Superior temporal gyrus (tissue), 1 donor: ENCODE data around the gene MATK.

ENCODE experiments used
- DNase-seq: peaks from one replicate; pipeline ENCODE4 v3.0.0-alpha.2; 2016; ENCODE audit errors: extremely low spot score

MATK gene, protein sequence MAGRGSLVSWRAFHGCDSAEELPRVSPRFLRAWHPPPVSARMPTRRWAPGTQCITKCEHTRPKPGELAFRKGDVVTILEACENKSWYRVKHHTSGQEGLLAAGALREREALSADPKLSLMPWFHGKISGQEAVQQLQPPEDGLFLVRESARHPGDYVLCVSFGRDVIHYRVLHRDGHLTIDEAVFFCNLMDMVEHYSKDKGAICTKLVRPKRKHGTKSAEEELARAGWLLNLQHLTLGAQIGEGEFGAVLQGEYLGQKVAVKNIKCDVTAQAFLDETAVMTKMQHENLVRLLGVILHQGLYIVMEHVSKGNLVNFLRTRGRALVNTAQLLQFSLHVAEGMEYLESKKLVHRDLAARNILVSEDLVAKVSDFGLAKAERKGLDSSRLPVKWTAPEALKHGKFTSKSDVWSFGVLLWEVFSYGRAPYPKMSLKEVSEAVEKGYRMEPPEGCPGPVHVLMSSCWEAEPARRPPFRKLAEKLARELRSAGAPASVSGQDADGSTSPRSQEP

DNA sequence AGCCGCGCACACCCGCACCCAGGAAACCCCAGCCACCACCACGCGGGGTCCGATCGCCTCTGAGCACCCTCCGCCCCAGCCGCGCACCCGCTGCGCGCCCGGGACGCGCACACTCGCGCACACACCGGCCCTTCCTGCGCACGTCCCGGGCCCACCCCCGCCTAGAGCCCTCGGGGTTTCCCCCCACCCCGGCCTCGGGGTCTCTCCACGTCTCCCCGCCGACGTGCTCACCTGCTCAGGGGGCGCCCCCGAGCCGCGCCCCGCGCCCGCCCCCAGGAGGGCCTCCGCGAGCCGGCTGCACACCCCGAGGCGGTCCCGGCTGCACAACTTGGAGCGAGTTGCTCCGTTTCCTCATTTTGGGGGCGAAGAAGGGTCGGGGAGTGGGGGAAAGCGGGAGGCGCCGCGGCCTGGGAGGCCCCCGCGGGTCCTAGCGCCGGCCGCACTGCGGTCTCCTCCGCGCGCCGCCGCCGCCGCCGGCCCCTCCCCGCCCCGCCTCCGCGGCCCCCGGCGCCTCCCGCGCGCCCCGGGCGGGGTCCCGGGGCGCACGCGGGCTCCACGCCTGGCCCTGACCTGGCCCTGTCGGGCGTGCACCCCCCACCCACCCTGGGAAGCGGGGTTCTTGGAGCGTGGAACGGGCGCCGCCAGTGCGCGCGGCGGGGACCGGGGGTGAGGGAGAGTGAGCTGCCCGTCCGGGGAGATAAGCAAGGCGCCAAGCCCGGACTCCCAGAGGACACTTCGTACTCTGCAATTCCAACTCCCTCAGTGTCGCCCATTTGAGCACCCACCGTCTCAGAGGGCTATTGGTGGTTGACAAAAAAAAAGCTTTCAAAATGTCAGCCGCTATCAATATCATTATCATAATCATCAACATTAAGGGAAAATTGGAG is at the start of gene MATK:
MATK (minus strand) TSS at position 444 of the 887 bp plus-strand sequence. CDS start 1,246 bp downstream, outside the sequence.
- DNase-seq = no peak

DNA sequence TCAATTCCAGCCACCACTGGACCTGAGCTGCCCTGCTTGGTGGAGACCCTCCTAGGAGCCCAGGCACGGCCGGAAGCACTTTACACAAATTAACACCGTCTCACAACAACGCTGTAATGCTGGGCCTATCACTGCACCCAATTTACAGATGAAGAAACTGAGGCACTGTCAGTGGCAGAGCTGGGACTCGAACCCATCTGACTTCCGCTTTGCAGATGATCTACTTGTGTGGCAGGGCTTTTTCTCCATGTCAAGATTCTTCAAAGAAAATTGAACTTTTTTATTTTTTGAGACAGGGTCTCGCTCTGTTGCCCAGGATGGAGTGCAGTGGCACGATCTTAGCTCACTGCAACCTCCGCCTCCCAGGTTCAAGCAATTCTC is 48.9 kb upstream of the MATK start:
- no peak for DNase-seq

DNA sequence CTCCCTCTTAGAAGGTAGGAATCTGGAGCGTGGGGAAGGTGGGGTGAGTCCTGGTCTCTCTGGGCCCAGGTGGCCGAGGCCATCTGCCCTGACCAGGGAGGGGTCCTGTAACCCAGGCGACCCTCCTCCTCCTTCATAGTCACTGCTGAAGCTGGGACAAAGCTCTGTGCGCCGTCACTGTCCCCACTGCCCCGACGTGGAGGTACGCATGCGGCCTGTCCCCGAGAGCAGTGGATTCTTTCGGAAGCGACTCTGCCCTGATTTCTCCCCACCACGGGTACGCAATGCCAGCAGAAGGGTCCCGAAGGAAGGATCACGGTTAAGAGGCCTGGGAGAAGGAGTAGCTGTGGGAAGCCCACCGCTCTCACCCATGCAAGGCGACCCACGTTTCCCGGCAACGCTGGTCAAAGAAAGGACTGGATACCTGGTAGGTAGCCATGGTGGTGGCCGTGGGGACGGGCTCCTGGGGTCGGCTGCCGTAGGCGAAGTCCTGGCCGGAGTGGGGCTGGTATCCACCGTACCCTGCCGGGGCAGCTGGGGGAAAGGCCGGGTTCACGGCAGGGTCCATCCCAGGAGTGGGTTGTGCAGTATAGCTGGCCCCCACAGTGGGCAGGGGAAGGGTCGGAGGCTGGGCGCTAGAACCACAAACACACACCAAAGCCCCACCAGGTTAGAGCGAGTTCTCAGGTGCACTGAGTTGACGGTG is 48.3 kb upstream of the MATK start:
- no peak for DNase-seq

DNA sequence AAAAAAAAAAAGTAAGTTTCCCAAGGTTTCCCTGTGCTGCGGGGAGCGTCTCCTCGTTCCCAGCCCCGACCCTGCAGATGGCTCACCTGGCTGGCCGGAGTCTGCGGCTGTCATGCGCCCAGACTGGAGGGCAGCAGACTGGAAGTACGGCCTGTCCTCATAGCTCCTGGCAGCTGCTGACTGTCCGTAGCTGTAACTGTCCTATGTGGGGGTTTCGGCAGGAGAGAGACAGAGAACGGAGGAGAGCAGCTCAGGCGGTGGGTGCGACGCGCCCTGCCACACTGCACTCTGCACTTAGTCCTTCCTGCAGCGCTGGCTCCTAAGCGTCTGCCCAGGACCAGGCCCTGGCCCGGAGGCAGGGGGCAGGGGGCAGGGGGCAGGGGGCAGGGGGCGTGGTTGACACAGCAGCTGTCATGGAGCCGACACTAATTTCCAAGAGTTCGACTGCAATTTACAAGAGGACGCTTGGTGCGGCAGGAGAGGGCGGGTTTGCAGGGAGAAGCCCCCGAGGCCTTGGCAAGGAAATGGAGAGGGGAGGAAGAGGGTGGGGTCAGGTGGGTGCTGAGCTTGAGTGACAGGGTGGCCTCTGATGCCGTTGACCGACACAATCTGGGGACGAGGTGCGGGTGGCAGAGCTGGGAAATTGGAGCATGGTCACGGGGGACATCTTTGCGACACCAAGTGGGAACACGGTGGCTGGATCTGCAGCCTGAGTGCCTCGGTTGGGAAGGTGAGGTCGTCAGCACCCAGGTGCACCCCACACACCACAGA is 47.6 kb upstream of the MATK start:
- DNase-seq = no peak

DNA sequence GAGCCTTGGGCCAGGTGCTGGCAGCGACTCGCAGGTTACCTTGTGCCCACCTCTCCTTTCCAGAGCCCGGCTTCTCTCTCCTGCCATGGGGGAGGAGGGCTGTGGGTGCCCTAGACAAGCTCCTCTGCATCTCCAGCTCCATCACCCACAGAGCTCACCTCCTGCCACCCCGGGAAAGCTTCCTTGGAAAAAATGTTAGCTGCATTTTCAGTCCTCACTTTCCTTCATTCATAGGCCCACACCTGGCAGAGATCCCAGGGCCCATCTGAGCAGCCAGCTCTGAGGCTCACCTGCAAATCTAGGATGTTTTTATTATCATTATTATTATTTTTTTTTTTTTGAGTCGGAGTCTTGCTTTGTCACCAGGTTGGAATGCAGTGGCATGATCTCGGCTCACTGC is 45.8 kb upstream of the MATK start:
- no peak for DNase-seq

DNA sequence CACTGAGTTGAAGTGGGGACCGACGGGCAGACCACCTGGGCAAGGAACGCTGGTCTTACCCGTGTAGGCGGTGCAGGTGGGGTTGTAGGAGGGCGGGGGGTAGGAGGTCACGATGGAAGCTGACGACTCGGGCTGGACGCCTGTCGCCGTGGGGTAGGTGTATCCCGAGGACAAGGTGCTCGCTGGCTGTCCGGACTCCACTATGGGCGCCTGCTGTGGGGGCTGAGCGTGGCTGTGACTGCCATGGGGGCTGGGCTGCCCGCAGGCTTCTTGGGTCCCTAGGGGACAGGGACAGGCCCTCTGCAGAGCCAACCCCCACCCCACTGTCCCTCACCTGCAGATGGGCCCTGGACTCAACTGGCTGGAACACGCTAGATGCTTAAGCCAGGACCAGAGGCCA is 45.4 kb upstream of the MATK start:
- no peak for DNase-seq

DNA sequence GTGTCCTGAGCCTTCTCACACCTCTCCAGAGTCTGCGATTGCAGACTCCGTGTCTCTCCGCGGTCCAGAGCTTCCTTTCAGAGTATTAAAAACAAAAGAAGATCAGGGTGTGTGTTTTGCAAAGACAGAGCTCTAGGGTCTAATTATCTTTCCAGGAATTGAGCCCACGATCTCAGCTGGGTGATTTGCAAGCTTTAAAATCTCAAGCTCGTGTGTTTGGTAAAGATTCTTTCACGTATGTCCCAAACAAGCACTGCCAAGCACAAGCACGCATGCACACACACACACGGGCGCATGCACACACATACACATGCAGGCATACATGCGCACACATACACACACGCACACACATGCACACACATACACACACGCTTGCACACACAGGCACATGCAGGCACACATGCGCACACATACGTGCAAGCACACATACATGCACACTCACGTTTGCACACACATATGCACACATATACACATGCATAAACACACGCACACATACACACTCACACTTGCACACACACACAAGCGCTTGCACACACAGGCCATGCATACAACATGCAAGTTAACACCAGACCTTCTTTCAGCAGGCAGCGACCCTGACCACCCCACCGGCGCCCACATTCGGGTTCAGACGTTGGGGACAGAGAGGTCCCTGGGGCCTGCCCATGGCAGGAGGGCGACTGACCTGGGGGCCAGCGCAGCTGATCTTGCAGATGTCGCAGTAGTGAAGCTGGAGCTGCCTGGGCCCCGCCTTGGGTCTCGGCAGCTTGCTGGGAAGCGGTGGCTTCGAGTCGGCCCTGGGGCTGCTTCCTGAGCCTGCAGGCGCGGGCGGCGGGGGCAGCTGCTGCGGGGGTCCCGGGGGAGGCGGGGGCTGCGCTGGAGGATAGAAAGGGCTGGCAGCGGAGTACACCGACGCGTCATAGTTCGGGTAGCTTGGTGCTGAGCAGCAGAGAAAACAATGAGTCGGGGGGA is 44.7 kb upstream of the MATK start:
- DNase-seq = no peak

DNA sequence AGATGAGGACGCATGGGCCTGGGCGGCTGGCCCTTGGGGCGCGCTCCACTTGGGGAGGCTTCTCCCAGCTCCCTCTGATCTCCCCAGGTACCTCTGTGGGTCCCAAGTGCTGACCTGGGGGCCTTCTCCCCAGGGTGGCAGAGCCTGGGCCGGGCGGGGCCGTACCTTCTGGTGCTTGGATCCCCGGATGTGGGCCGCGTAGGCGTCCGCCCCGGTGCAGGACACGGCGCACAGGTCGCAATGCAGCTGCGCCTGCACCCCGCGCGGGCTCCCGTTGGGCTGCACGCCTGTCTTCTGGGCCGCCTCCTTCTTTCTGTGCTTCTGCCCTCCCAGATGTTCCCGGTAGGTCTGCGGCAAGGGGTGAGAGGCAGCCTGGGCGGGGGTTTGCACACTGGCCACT is 41.1 kb upstream of the MATK start:
- no peak for DNase-seq

DNA sequence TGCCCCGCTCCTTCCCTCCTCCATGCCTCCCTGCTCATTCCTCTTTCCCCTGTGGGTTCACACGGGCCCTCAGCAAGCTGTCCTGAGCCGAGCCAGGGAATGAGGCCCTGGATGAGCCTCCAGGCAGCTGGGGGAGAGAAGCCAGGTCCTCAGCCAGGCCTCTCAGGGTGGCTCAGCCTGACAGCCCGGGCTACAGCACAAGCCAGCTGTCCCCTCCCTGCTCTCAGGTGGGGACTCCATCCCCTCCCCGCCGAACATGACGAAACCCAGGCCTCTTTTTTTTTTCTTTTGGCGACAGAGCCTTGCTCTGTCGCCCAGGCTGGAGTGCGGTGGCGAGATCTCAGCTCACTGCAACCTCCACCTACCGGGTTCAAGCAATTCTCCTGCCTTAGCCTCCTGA is 40.0 kb upstream of the MATK start:
- no peak for DNase-seq

DNA sequence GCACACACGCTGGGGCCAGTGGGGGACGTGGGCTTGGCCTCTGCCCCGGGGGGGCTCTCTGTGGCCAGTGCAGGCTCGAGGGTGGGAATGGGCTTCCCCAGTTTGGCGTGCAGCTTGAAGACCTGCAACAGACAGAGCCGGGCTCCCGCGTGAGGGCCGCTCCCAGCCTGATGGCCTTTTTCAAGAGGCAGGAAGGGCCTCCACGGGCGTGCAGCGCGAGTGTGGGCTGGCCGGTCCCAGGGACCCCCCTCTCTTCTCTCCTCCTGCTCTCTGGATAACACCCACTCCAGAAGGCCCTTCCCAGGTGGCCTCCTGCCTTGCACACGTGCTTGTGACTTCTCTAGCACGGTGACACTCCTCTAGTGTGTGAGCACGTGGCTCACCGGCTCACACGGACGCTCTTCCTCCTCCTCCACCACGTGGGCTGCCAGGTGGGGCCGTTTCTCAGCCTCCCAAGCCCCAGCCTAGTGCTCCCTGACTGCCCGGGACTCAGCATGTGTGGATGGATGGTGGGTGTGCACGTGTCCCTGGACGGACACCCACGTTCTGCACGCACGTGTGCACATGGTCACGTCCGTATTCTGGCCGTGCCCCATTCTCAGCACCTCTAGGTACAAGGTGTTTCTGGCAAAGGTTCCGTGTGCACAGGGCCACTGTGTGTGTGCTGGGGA is 39.2 kb upstream of the MATK start:
- no peak for DNase-seq

DNA sequence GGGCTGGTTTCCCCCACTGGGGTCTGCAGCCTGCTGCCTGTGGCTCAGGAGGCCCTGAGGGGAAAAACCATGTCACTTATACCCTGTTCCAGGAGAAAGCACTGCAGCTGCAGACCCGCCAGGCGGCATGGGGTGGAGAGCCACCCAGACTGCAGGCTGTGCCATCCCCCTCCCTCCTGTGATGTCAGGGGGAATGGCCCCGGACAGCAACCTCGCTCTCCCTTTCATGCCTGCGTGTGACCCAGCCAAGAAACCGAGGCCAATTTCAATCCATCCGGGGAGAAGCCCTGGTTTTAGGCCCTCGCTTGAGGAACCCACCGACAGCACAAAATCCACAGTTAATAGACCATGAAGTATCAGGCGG is 37.2 kb upstream of the MATK start:
- no peak for DNase-seq

DNA sequence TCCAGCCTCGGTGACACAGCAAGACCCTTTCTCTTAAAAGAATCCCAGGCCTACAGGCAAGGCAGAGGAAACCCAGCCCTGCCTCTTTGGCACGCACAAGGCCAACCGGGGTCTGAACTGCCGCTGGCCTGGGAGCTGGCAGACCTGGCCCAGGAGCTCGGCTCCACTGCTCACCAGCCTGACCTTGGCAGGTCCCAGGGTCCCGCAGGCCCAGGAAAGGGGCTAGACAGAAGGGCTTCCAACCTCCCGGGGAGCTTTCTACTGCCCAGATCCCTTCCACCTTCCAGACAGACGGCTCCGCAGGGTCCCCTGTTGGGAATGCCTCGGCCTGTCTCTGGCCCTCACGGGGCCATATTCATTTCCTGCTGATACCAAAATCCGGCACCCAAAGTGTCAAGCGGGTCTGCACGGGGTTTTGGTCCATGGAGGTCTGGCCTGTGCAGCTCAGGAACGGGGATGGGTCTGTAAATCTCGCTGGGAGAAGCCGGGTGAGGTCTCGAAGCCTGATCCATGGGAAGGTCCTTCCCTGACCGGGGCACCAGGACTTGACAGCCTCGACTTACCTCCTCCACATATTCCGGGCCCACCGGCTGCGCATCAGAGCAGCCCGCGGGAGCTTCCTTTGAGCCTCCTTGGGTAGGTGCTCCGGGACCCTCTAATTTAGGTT is 36.6 kb upstream of the MATK start:
- no peak for DNase-seq

DNA sequence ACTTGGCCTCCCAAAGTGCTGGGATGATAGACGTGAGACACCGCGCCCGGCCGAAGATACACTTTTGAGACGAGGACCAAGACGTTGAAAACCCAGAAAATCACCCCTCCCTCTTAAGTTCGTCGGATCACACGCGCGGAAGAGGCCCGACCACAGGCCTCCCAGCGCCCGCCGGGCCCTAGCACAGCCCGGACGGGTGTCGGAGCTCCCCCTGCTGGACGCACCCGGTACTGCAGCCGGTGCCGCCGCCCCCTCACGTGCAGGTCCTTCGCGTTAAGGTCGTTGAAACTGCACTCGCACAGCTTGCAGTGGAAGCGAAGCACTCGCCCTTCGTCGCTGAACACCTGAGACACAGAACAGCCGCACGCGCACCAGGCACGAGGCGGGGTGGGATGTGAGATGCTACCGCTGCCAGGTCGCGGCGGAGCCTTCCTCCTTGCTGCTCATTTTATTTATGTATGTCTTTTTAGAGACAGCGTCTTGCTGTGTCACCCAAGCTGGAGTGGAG is 35.7 kb upstream of the MATK start:
- DNase-seq = peak; percentile 9

DNA sequence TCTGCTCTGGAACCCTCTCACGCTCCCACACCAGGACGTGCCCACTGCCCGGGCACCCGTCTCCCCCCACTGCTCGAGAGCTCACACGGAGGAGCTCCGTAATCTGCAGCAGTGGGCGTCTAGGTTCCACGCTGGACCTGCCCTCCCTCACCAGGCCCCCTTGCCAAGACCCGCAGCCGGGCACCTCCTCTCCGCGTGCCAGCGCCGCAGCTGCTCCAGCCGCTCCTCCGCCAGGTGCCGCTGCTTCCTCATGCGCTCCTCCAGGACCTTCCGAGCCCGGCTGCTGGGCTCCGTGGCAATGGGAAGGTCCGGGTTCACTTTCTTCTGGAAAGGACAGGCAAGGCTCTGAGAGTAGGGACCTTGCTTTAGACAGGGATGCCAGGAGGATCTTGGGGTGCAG is 35.0 kb upstream of the MATK start:
- DNase-seq = no peak

DNA sequence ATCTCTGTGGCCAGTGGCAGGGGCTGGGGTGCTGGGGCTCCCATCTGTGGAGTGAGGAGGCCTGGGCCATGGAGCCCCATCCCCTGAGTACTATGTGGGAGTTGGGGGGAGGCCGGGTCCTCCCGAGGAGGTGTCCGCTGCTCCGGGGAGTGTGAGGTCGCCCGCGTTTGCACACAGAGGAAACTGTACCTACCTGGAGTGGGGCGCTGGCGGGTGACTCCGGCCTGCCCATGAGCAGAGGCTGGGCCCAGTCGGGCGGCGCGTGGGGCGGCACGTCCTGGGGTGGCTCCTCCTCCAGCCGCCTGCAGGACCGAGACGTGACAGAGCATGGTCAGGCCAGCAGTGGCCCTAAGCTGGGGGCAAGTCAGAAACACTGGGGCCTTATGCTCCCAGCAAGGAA is 33.8 kb upstream of the MATK start:
- no peak for DNase-seq

DNA sequence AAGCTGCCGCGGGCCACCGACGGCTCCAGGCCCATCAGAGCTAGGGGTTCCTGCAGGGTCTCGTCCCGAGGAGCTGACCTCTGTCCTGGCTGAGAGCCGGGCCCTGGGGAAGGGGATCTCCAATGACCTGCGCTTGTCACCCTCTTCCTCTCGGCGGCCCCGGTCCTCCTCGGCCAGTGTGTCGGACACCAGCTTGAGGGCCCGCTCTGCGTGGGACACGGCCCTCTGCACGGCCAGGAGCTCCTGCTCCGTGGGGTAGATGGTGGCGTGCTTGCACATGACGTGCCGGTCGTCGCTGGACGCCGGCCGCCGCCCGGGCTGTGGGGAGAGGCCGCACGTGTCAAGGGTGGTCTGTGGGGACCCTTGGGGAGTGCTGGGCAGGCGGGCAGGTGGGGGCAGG is 32.7 kb upstream of the MATK start:
- DNase-seq = no peak

DNA sequence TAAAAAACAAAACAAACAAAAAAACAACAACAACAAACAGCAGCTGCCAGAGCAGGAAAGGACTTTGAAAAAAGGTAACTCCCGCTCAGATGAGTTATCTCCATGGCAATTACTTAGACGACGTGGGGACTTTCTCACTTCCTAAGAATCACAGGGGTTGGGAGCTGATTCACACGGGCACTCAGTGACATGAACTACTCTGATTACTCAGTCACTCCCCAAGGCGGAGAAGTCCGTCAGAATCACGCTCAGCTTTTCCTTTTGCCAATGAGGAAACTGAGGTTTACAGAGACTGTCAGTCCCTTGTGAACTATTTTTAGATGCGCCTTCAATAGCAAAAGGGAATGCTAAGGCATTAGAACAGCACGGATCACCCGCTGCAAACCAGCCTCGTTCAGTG is 32.3 kb upstream of the MATK start:
- peak; percentile 15 for DNase-seq

DNA sequence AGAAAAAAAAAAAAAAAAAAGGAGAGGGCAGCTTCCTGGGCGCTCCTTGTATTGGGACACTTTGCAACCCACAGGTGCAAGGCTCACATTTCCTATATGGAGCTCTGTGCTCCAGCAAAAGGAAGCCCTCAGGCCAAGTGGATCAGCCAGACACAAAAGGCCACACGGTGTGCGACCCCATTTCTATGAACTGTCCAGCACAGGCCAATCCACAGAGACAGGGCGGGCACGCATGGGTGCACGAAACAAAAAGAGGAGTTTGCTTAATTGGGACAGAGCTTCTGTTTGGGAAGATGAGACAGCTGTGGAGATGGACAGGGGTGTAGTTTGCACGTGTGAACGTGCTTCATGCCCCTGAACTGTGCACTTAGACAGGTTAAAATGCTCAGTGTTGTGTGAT is 31.6 kb upstream of the MATK start:
- DNase-seq = no peak
